ENCODE measurements around the gene ATP11B.
"Not testable (repeated sequence)": the region's sequence is repeated elsewhere in the genome, so short reads cannot be mapped to it uniquely, and the experiment has no call there.

Gene ATP11B

GRCh38 chr3:182869059-182869458, 75.8 kb downstream of the ATP11B start:
- no peak for DNase-seq (ENCODE audit: low read depth, low spot score)
- H3K9ac ChIP-seq (ENCODE audit: insufficient read length) = no peak overlapping the region
- H3K4me3 ChIP-seq = no peak overlapping the region
- no peaks in the 10 kb centered on the region for H3K9me3 ChIP-seq (ENCODE audit: low read depth, low read length)
- H3K36me3 ChIP-seq (ENCODE audit: insufficient read depth, low read length) = peaks cover 68% of the 10 kb centered on the region
- H3K27ac ChIP-seq = no peak overlapping the region
- TF ChIP-seq EZH2 (IDR thresholded peaks at IDR 0.05) (no peak), FOXP2 (optimal IDR thresholded peaks at IDR 0.05; ENCODE audit: control extremely low read depth, extremely low read length, insufficient read depth) (no peak), POLR2AphosphoS5 (IDR thresholded peaks at IDR 0.05; ENCODE audit: borderline replicate concordance, low read depth, low read length) (no peak)

DNA sequence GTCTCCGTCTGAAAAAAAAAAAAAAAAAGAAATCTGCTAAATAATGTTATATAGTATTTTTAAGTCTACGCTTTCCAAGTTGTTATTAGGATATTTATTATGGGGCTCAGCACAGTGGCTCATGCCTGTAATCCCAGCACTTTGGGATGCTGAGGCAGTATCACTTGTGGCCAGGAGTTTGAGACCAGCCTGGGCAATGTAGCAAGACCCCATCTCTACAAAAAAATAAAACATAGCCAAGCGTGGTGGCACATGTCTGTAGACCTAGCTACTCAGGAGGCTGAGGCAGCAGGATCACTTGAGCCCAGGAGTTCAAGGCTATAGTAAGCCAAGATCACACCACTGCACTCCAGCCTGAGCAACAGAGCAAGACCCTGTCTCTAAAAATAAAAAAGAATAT, 77.6 kb downstream of the ATP11B start:
- not testable (repeated sequence) for H3K9ac ChIP-seq (ENCODE audit: insufficient read length); DNase-seq (ENCODE audit: low read depth, low spot score); H3K4me3 ChIP-seq; H3K27ac ChIP-seq; H3K9me3 ChIP-seq (ENCODE audit: low read depth, low read length)
- peaks cover 73% of the 10 kb centered on the region for H3K36me3 ChIP-seq (ENCODE audit: insufficient read depth, low read length)

DNA sequence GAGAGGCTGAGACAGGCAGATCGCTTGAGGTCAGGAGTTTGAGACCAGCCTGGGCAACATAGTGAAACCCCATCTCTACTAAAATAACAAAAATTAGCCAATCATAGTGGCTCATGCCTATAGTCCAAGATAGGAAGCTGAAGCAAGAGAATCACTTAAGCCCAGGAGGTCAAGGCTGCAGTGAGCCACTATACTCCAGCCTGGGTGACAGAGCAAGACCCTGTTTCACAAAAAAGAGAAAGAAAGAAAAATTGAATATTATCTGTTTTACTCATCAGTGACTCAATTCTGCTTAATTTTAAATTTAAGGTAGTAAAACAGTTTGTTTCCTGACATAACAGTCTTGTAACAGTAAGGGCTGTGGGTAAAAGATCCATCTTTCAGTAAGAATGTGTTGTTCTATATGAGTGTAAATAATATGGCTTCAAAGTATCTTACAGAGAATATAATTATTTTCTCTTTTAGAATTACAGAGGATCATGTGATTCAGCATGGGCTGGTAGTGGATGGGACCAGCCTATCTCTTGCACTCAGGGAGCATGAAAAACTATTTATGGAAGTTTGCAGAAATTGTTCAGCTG, 85.8 kb downstream of the ATP11B start:
- no peak for DNase-seq (ENCODE audit: low read depth, low spot score)
- Histone ChIP-seq H3K36me3 (ENCODE audit: insufficient read depth, low read length) (peaks cover 50% of the 10 kb centered on the region), H3K27ac (no peak overlapping the region), H3K4me3 (no peak overlapping the region), H3K9me3 (ENCODE audit: low read depth, low read length) (no peaks in the 10 kb centered on the region), H3K9ac (ENCODE audit: insufficient read length) (no peak overlapping the region)
- TF ChIP-seq FOXP2 (optimal IDR thresholded peaks at IDR 0.05; ENCODE audit: control extremely low read depth, extremely low read length, insufficient read depth) (no peak), POLR2AphosphoS5 (IDR thresholded peaks at IDR 0.05; ENCODE audit: borderline replicate concordance, low read depth, low read length) (no peak), EZH2 (IDR thresholded peaks at IDR 0.05) (no peak)

- Histone ChIP-seq H3K27ac (no peak overlapping the region), H3K9ac (ENCODE audit: insufficient read length) (no peak overlapping the region), H3K4me3 (no peak overlapping the region), H3K9me3 (ENCODE audit: low read depth, low read length) (no peaks in the 10 kb centered on the region), H3K36me3 (ENCODE audit: insufficient read depth, low read length) (peaks cover 40% of the 10 kb centered on the region)
- no peak for DNase-seq (ENCODE audit: low read depth, low spot score)
- TF ChIP-seq EZH2 (IDR thresholded peaks at IDR 0.05) (no peak), FOXP2 (optimal IDR thresholded peaks at IDR 0.05; ENCODE audit: control extremely low read depth, extremely low read length, insufficient read depth) (no peak), POLR2AphosphoS5 (IDR thresholded peaks at IDR 0.05; ENCODE audit: borderline replicate concordance, low read depth, low read length) (no peak)
These were observed 93.2 kb downstream of the ATP11B start for GRCh38 chr3:182886497-182886896.

- no peak overlapping the region for H3K27ac ChIP-seq
- no peak for DNase-seq (ENCODE audit: low read depth, low spot score)
- TF ChIP-seq POLR2AphosphoS5 (IDR thresholded peaks at IDR 0.05; ENCODE audit: borderline replicate concordance, low read depth, low read length) = no peak
- peaks cover 22% of the 10 kb centered on the region for H3K36me3 ChIP-seq (ENCODE audit: insufficient read depth, low read length)
- H3K9ac ChIP-seq (ENCODE audit: insufficient read length) = no peak overlapping the region
- no peak overlapping the region for H3K4me3 ChIP-seq
- H3K9me3 ChIP-seq (ENCODE audit: low read depth, low read length) = no peaks in the 10 kb centered on the region
These were observed 96.8 kb downstream of the ATP11B start for GRCh38 chr3:182889948-182890629.

DNA sequence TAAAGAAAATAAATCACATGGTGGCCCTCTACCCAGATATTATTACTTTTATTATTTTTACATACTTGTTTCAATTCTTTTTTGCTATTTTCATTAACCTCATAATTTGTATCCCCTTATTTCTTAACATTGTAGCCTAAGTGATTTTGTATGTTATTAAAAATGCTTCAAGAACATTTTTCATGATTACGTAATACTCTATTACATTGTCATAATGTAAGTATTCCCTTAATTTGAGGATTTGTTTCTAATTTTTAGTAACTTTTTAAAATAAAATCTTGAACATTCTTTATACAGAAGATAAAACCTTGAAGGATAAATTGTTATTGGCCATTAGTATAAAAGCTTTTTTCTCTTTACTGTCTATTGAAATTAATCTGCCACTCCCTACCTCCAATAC, 98.1 kb downstream of the ATP11B start:
- Histone ChIP-seq H3K27ac (no peak overlapping the region), H3K4me3 (no peak overlapping the region), H3K9me3 (ENCODE audit: low read depth, low read length) (no peaks in the 10 kb centered on the region), H3K9ac (ENCODE audit: insufficient read length) (no peak overlapping the region), H3K36me3 (ENCODE audit: insufficient read depth, low read length) (peaks cover 22% of the 10 kb centered on the region)
- DNase-seq (ENCODE audit: low read depth, low spot score) = no peak
- no peak for TF ChIP-seq FOXP2 (optimal IDR thresholded peaks at IDR 0.05; ENCODE audit: control extremely low read depth, extremely low read length, insufficient read depth)
- no peak for TF ChIP-seq EZH2 (IDR thresholded peaks at IDR 0.05)
- TF ChIP-seq POLR2AphosphoS5 (IDR thresholded peaks at IDR 0.05; ENCODE audit: borderline replicate concordance, low read depth, low read length) = no peak

DNA sequence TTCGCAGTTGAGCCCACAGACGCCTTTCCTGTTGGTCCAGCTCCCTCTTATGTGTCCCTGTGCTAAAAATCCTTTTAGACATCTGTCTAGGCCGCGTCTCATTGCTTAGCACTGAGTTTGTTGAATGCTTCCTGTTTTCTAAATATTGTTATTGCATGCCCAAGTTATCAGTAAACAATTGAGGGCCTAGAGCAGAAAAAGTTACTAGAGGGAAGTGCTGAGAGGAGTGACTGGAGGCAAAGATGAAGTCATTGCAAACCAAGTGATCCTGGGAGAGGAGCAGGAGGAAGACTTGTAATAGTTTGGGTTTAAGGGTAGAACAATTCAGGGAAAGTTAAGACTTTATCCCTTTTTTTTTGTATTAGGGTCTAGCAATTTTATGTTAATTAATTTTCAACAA, 98.9 kb downstream of the ATP11B start:
- Histone ChIP-seq H3K36me3 (ENCODE audit: insufficient read depth, low read length) (peaks cover 22% of the 10 kb centered on the region), H3K4me3 (no peak overlapping the region), H3K9ac (ENCODE audit: insufficient read length) (no peak overlapping the region), H3K27ac (no peak overlapping the region), H3K9me3 (ENCODE audit: low read depth, low read length) (no peaks in the 10 kb centered on the region)
- TF ChIP-seq FOXP2 (optimal IDR thresholded peaks at IDR 0.05; ENCODE audit: control extremely low read depth, extremely low read length, insufficient read depth) (no peak), EZH2 (IDR thresholded peaks at IDR 0.05) (no peak), POLR2AphosphoS5 (IDR thresholded peaks at IDR 0.05; ENCODE audit: borderline replicate concordance, low read depth, low read length) (no peak)
- DNase-seq (ENCODE audit: low read depth, low spot score) = no peak

DNA sequence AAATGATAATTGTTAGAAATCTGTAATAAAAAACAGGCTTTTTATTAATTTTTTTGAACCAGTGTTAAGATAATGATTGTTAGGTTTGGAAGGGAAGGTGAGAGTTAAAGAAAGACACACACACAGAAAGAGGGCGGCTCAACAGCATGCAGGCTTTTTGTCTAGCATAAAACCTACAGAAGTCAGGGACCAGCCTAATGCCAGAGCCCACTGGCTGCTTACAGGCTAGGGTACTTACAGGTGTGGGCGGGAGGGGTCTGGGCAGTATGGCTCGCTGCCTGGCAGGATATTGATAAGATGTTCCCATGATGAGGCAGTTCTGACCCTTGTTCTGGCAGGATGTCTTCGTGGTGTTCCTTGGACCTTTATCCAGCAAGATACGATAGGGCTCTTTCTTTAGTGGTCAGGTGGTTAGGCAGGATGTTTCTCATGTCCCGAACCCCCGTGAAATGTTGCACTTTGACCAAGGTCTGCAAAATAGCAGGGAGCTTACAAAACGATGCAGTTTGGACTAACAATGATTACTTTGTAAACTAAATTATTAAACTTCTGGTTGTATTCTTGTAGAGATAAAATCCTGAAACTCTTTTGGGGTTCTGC, 102.3 kb downstream of the ATP11B start:
- Histone ChIP-seq H3K36me3 (ENCODE audit: insufficient read depth, low read length) (peaks cover 17% of the 10 kb centered on the region), H3K9me3 (ENCODE audit: low read depth, low read length) (no peaks in the 10 kb centered on the region)

DNA sequence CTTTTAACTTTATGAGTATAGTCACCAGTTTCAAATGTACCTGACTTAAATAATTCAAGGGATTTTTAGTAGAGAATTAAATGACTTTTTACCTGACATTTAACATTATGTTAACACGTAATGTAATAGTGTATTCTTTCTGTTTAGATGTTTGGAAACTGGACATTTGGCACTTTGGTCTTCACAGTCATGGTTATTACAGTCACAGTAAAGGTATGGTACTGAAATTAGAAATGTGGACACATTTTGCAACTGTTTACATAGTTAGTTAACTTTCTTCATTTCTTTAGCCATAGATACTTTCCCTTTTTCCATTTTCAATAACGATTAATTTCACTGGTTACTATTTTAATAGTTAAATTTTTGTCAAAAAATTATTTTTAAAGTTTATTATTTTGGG, 103.2 kb downstream of the ATP11B start:
- Histone ChIP-seq H3K4me3 (no peak overlapping the region), H3K36me3 (ENCODE audit: insufficient read depth, low read length) (peaks cover 11% of the 10 kb centered on the region), H3K27ac (no peak overlapping the region), H3K9ac (ENCODE audit: insufficient read length) (no peak overlapping the region), H3K9me3 (ENCODE audit: low read depth, low read length) (no peaks in the 10 kb centered on the region)
- no peak for TF ChIP-seq EZH2 (IDR thresholded peaks at IDR 0.05)
- DNase-seq (ENCODE audit: low read depth, low spot score) = no peak

More for the DNA sequence above, 102.3 kb downstream of the ATP11B start:
- Histone ChIP-seq H3K4me3 (no peak overlapping the region), H3K27ac (no peak overlapping the region), H3K9ac (ENCODE audit: insufficient read length) (no peak overlapping the region)
- no peak for DNase-seq (ENCODE audit: low read depth, low spot score)
- TF ChIP-seq POLR2AphosphoS5 (IDR thresholded peaks at IDR 0.05; ENCODE audit: borderline replicate concordance, low read depth, low read length) = no peak
- no peak for TF ChIP-seq EZH2 (IDR thresholded peaks at IDR 0.05)
- no peak for TF ChIP-seq FOXP2 (optimal IDR thresholded peaks at IDR 0.05; ENCODE audit: control extremely low read depth, extremely low read length, insufficient read depth)
